ENCODE data around the gene NOS1.

DNA sequence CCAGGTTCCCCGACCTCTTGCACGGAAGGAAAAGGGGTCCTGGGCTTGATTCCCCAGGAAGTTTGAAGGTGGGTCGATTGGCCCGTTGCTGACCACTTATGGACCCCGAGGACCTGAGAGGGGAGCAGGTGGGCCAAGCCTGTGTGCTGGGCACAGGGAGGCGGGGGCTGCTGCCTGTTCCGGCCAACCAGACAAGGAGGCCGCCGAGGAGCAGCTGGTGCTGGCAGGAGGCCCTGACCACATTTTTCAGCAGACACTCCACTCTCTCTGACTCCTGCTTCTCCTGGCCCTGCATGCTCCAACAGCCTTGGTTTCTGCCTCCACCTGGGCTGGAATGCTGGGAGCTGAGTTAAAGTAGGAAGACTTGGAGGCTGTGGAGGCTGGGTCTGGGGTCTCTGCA, 42.8 kb downstream of the NOS1 start:
- TF ChIP-seq, protein P1, sequence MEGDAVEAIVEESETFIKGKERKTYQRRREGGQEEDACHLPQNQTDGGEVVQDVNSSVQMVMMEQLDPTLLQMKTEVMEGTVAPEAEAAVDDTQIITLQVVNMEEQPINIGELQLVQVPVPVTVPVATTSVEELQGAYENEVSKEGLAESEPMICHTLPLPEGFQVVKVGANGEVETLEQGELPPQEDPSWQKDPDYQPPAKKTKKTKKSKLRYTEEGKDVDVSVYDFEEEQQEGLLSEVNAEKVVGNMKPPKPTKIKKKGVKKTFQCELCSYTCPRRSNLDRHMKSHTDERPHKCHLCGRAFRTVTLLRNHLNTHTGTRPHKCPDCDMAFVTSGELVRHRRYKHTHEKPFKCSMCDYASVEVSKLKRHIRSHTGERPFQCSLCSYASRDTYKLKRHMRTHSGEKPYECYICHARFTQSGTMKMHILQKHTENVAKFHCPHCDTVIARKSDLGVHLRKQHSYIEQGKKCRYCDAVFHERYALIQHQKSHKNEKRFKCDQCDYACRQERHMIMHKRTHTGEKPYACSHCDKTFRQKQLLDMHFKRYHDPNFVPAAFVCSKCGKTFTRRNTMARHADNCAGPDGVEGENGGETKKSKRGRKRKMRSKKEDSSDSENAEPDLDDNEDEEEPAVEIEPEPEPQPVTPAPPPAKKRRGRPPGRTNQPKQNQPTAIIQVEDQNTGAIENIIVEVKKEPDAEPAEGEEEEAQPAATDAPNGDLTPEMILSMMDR (conservative IDR thresholded peaks at IDR 0.05; ENCODE audit: low read length): no peak
- no peak for TF ChIP-seq EZH2phosphoT487 (IDR thresholded peaks at IDR 0.05; ENCODE audit: borderline replicate concordance, low read depth, low read length)
